Measurements from ENCODE around the gene CKAP2.

GRCh38 chr13:52450012-52450792, 5.1 kb upstream of the CKAP2 start, which contains the start of gene VPS36:
- TF ChIP-seq CTCF (IDR thresholded peaks at IDR 0.05) (peak in 4 of 5 experiments; percentile 98 to 100 (median 100)), EP300 (IDR thresholded peaks at IDR 0.05; ENCODE audit: low read depth) (no peak), POLR2AphosphoS5 (IDR thresholded peaks at IDR 0.05) (peak; percentile 75 to 96 (median 95)), POLR2A (IDR thresholded peaks at IDR 0.05) (peak; percentile 94)
